GM12864 (cell line): ENCODE measurements around the gene OPTC.

Experiments
- DNase-seq: peaks from one replicate; pipeline ENCODE4 v3.0.0-alpha.2; 2011; ENCODE audit warnings: low read depth
- H3K4me3 ChIP-seq: 2 replicates; pipeline ENCODE4 v1.5.1; 2011; ENCODE audit warnings: mild to moderate bottlenecking, low read depth, low read length, control low read depth
- CTCF ChIP-seq: IDR thresholded peaks from 2 replicates; pipeline ENCODE4 v1.5.1; 2011; ENCODE audit warnings: low read depth, mild to moderate bottlenecking, moderate library complexity, low read length, control low read depth, inconsistent platforms; ENCODE audit errors: missing control alignments

Gene OPTC

GRCh38 chr1:203488539-203488938, 5.4 kb upstream of the OPTC start:
- no peak for DNase-seq
- no peak overlapping the region for H3K4me3 ChIP-seq
- no peak for TF ChIP-seq CTCF

GRCh38 chr1:203490607-203491006, 3.3 kb upstream of the OPTC start:
- no peak for TF ChIP-seq CTCF
- H3K4me3 ChIP-seq, result no peak overlapping the region
- DNase-seq, result no peak

- TF ChIP-seq CTCF, result no peak
- H3K4me3 ChIP-seq, result no peak overlapping the region
- no peak for DNase-seq
These were observed 2.3 kb upstream of the OPTC start for GRCh38 chr1:203491664-203492063.

- TF ChIP-seq CTCF, result no peak
- no peak overlapping the region for H3K4me3 ChIP-seq
- DNase-seq, result no peak
These were observed 1.7 kb upstream of the OPTC start for GRCh38 chr1:203492082-203492747.

GRCh38 chr1:203492748-203493130, 1.2 kb upstream of the OPTC start:
- H3K4me3 ChIP-seq, result no peak overlapping the region
- TF ChIP-seq CTCF, result no peak
- DNase-seq, result no peak

GRCh38 chr1:203495845-203496244, 1.9 kb downstream of the OPTC start:
- no peak for TF ChIP-seq CTCF
- DNase-seq, result no peak

GRCh38 chr1:203497269-203497777, 3.4 kb downstream of the OPTC start:
- no peak overlapping the region for H3K4me3 ChIP-seq
- no peak for DNase-seq
- TF ChIP-seq CTCF, result no peak

More at GRCh38 chr1:203495845-203496244, 1.9 kb downstream of the OPTC start:
- H3K4me3 ChIP-seq, result no peak overlapping the region
